ENCODE measurements around the gene DGCR2.

The DGCR2 gene

GRCh38 chr22:19117111-19117512 lies 5.1 kb downstream of the DGCR2 start:
- Histone ChIP-seq H4K20me1 (ENCODE audit: insufficient read depth, low read length) (peaks cover 58% of the 10 kb centered on the region), H3K79me2 (ENCODE audit: low read length) (peaks cover 99% of the 10 kb centered on the region), H3K9me2 (replicated peaks; ENCODE audit: insufficient read depth, low read length) (no peaks in the 10 kb centered on the region), H3K4me1 (ENCODE audit: low read length) (peaks cover 37% of the 10 kb centered on the region), H3K4me3 (ENCODE audit: low read length) (no peak overlapping the region), H3K36me3 (replicated peaks; ENCODE audit: insufficient read depth, low read length) (no peaks in the 10 kb centered on the region), H3K27me3 (replicated peaks; ENCODE audit: insufficient read depth, low read length) (no peaks in the 10 kb centered on the region), H2AFZ (ENCODE audit: low read length) (no peak overlapping the region), H3K27ac (ENCODE audit: low read length) (no peak overlapping the region), H3K9ac (ENCODE audit: low read length) (no peak overlapping the region), H3F3A (ENCODE audit: insufficient read depth, low read length) (peaks cover 10% of the 10 kb centered on the region; the same call in 1 of the 2 replicates), H3K4me2 (ENCODE audit: low read depth, low read length) (no peak overlapping the region), H3K9me3 (replicated peaks; ENCODE audit: insufficient read depth, low read length) (no peaks in the 10 kb centered on the region)
- DNase-seq = no peak
- no peak for TF ChIP-seq EZH2phosphoT487 (IDR thresholded peaks at IDR 0.05; ENCODE audit: low read length)
- no peak for TF ChIP-seq CTCF (IDR thresholded peaks at IDR 0.05; ENCODE audit: low read length)
- TF ChIP-seq EZH2 (optimal IDR thresholded peaks at IDR 0.05; ENCODE audit: low read depth, low read length) = no peak

GRCh38 chr22:19115628-19116027 lies 6.6 kb downstream of the DGCR2 start:
- peaks cover 99% of the 10 kb centered on the region for H3K79me2 ChIP-seq (ENCODE audit: low read length)
- no peak for DNase-seq
- H2AFZ ChIP-seq (ENCODE audit: low read length) = no peak overlapping the region
- H3K4me3 ChIP-seq (ENCODE audit: low read length) = no peak overlapping the region
- peaks cover 10% of the 10 kb centered on the region; the same call in 1 of the 2 replicates for H3F3A ChIP-seq (ENCODE audit: insufficient read depth, low read length)
- H3K9me3 ChIP-seq (replicated peaks; ENCODE audit: insufficient read depth, low read length) = no peaks in the 10 kb centered on the region
- H3K9me2 ChIP-seq (replicated peaks; ENCODE audit: insufficient read depth, low read length) = no peaks in the 10 kb centered on the region
- no peaks in the 10 kb centered on the region for H3K27me3 ChIP-seq (replicated peaks; ENCODE audit: insufficient read depth, low read length)
- no peak overlapping the region for H3K27ac ChIP-seq (ENCODE audit: low read length)
- H3K36me3 ChIP-seq (replicated peaks; ENCODE audit: insufficient read depth, low read length) = no peaks in the 10 kb centered on the region
- no peak for TF ChIP-seq CTCF (IDR thresholded peaks at IDR 0.05; ENCODE audit: low read length)
- no peak overlapping the region for H3K4me2 ChIP-seq (ENCODE audit: low read depth, low read length)
- H3K4me1 ChIP-seq (ENCODE audit: low read length) = peaks cover 31% of the 10 kb centered on the region
- no peak overlapping the region for H3K9ac ChIP-seq (ENCODE audit: low read length)
- peaks cover 68% of the 10 kb centered on the region for H4K20me1 ChIP-seq (ENCODE audit: insufficient read depth, low read length)

GRCh38 chr22:19114984-19115552 lies 7.1 kb downstream of the DGCR2 start:
- Histone ChIP-seq H3K36me3 (replicated peaks; ENCODE audit: insufficient read depth, low read length) (no peaks in the 10 kb centered on the region), H3K9ac (ENCODE audit: low read length) (no peak overlapping the region), H2AFZ (ENCODE audit: low read length) (no peak overlapping the region), H3K4me2 (ENCODE audit: low read depth, low read length) (no peak overlapping the region), H3K79me2 (ENCODE audit: low read length) (peaks cover 99% of the 10 kb centered on the region), H3K4me3 (ENCODE audit: low read length) (no peak overlapping the region), H3K9me3 (replicated peaks; ENCODE audit: insufficient read depth, low read length) (no peaks in the 10 kb centered on the region), H3K4me1 (ENCODE audit: low read length) (peaks cover 28% of the 10 kb centered on the region), H4K20me1 (ENCODE audit: insufficient read depth, low read length) (peaks cover 70% of the 10 kb centered on the region), H3F3A (ENCODE audit: insufficient read depth, low read length) (peaks cover 13% of the 10 kb centered on the region), H3K9me2 (replicated peaks; ENCODE audit: insufficient read depth, low read length) (no peaks in the 10 kb centered on the region), H3K27ac (ENCODE audit: low read length) (no peak overlapping the region), H3K27me3 (replicated peaks; ENCODE audit: insufficient read depth, low read length) (no peaks in the 10 kb centered on the region)
- no peak for TF ChIP-seq EZH2phosphoT487 (IDR thresholded peaks at IDR 0.05; ENCODE audit: low read length)
- TF ChIP-seq CTCF (IDR thresholded peaks at IDR 0.05; ENCODE audit: low read length) = no peak
- no peak for TF ChIP-seq EZH2 (optimal IDR thresholded peaks at IDR 0.05; ENCODE audit: low read depth, low read length)
- no peak for DNase-seq
